ENCODE measurements around the gene C10orf67. TPM values are rescaled to one million over a fixed set of nuclear protein-coding genes. Genes with fewer than 3 reads are reported as not detected.

The C10orf67 gene
- total RNA-seq, 1 donor from 2014 or later: not detected

- TF ChIP-seq POLR2A (IDR thresholded peaks at IDR 0.05): no peak
- no peak for TF ChIP-seq CTCF (IDR thresholded peaks at IDR 0.05)
- TF ChIP-seq POLR2AphosphoS5 (IDR thresholded peaks at IDR 0.05; ENCODE audit: insufficient read depth in 1 of 2, low read depth in 1 of 2): no peak
- DNase-seq (ENCODE audit: extremely low spot score in 2 of 2): no peak
- H3K36me3 ChIP-seq: no peaks in the 10 kb centered on the region
- no peak overlapping the region for H3K4me3 ChIP-seq
- intact Hi-C loops (cut with DNase I): no loop called here
- no peaks in the 10 kb centered on the region for H3K9me3 ChIP-seq
- no peaks in the 10 kb centered on the region for H3K27me3 ChIP-seq
- H3K4me1 ChIP-seq: no peaks in the 10 kb centered on the region
- no peak overlapping the region for H3K27ac ChIP-seq
These were observed 59.8 kb downstream of the C10orf67 start for GRCh38 chr10:23284674-23285335.

- H3K9me3 ChIP-seq: no peaks in the 10 kb centered on the region
- no peaks in the 10 kb centered on the region for H3K36me3 ChIP-seq
- H3K27me3 ChIP-seq: no peaks in the 10 kb centered on the region
- no peaks in the 10 kb centered on the region for H3K4me1 ChIP-seq
- H3K27ac ChIP-seq: no peak overlapping the region
- intact Hi-C loops (cut with DNase I): no loop called here
- no peak for TF ChIP-seq POLR2AphosphoS5 (IDR thresholded peaks at IDR 0.05; ENCODE audit: insufficient read depth in 1 of 2, low read depth in 1 of 2)
- TF ChIP-seq POLR2A (IDR thresholded peaks at IDR 0.05): no peak
- no peak for TF ChIP-seq CTCF (IDR thresholded peaks at IDR 0.05)
- no peak for DNase-seq (ENCODE audit: extremely low spot score in 2 of 2)
- H3K4me3 ChIP-seq: no peak overlapping the region
These were observed 60.4 kb downstream of the C10orf67 start for GRCh38 chr10:23284155-23284554.

- Histone ChIP-seq H3K4me3 (no peak overlapping the region), H3K27me3 (no peaks in the 10 kb centered on the region), H3K4me1 (no peaks in the 10 kb centered on the region), H3K36me3 (no peaks in the 10 kb centered on the region), H3K9me3 (no peaks in the 10 kb centered on the region), H3K27ac (no peak overlapping the region)
- no peak for DNase-seq (ENCODE audit: extremely low spot score in 2 of 2)
- TF ChIP-seq POLR2AphosphoS5 (IDR thresholded peaks at IDR 0.05; ENCODE audit: insufficient read depth in 1 of 2, low read depth in 1 of 2) (no peak), POLR2A (IDR thresholded peaks at IDR 0.05) (no peak)
- intact Hi-C loops (cut with DNase I): no loop called here
These were observed 60.9 kb downstream of the C10orf67 start for GRCh38 chr10:23283680-23284079.

- TF ChIP-seq POLR2AphosphoS5 (IDR thresholded peaks at IDR 0.05; ENCODE audit: insufficient read depth in 1 of 2, low read depth in 1 of 2): no peak
- TF ChIP-seq CTCF (IDR thresholded peaks at IDR 0.05): no peak
- TF ChIP-seq POLR2A (IDR thresholded peaks at IDR 0.05): no peak
- no peaks in the 10 kb centered on the region for H3K27me3 ChIP-seq
- no peaks in the 10 kb centered on the region for H3K9me3 ChIP-seq
- H3K27ac ChIP-seq: no peak overlapping the region
- DNase-seq (ENCODE audit: extremely low spot score in 2 of 2): no peak
- no peaks in the 10 kb centered on the region for H3K36me3 ChIP-seq
- no peaks in the 10 kb centered on the region for H3K4me1 ChIP-seq
- H3K4me3 ChIP-seq: no peak overlapping the region
- intact Hi-C loops (cut with DNase I): no loop called here
These were observed 63.6 kb downstream of the C10orf67 start for GRCh38 chr10:23281044-23281433.

GRCh38 chr10:23280419-23281043 is 64.1 kb downstream of the C10orf67 start:
- intact Hi-C loops (cut with DNase I): no loop called here
- DNase-seq (ENCODE audit: extremely low spot score in 2 of 2): no peak
- no peak overlapping the region for H3K4me3 ChIP-seq

More at GRCh38 chr10:23280419-23281043, 64.1 kb downstream of the C10orf67 start:
- TF ChIP-seq POLR2AphosphoS5 (IDR thresholded peaks at IDR 0.05; ENCODE audit: insufficient read depth in 1 of 2, low read depth in 1 of 2): no peak
- TF ChIP-seq POLR2A (IDR thresholded peaks at IDR 0.05): no peak
- no peak for TF ChIP-seq CTCF (IDR thresholded peaks at IDR 0.05)
- Histone ChIP-seq H3K27me3 (no peaks in the 10 kb centered on the region), H3K27ac (no peak overlapping the region), H3K36me3 (no peaks in the 10 kb centered on the region), H3K9me3 (no peaks in the 10 kb centered on the region), H3K4me1 (no peaks in the 10 kb centered on the region)
